Thoracic aorta (tissue), 2 donors: ENCODE results near the gene MEF2B. TPM values are rescaled to one million over a fixed set of nuclear protein-coding genes. Genes with fewer than 3 reads are reported as not detected.
"Not testable (repeated sequence)": the region's sequence is repeated elsewhere in the genome, so short reads cannot be mapped to it uniquely, and the experiment has no call there.

Experiments used
- ATAC-seq: fragments of 150-250 bp; one replicate; pipeline ENCODE4 v1.8.0; 2017; ENCODE audit warnings: low read depth; ENCODE audit not compliant: insufficient number of reproducible peaks, low FRiP score
- DNase-seq: peaks from one replicate; pipeline ENCODE4 v3.0.0-alpha.2; 2020; ENCODE audit warnings: low spot score
- H3K27ac ChIP-seq, 2 donors: fragments of 200-600 bp; sonication (generic); 1 replicate in 1 of 2; 2 replicates in 1 of 2; pipeline ENCODE4 v1.5.1; 2016; ENCODE audit warnings: mild to moderate bottlenecking in 2 of 2, moderate library complexity in 2 of 2
- H3K27me3 ChIP-seq: fragments of 200-600 bp; sonication (generic); replicated peaks from 2 replicates; pipeline ENCODE4 v1.6.0; 2016; ENCODE audit warnings: mild to moderate bottlenecking; ENCODE audit not compliant: insufficient read depth
- H3K36me3 ChIP-seq: fragments of 200-600 bp; sonication (generic); one replicate; pipeline ENCODE4 v1.5.1; 2016
- H3K4me1 ChIP-seq, 2 donors: fragments of 200-600 bp; sonication (generic); 1 replicate in 1 of 2; 2 replicates in 1 of 2; pipeline versions ENCODE4 v1.5.1 to v1.6.0; 2016; ENCODE audit warnings: low read depth in 2 of 2, mild to moderate bottlenecking in 1 of 2; ENCODE audit not compliant: control insufficient read depth in 1 of 2
- H3K4me3 ChIP-seq: fragments of 200-600 bp; sonication (generic); 2 replicates; pipeline ENCODE4 v1.5.1; 2016; ENCODE audit warnings: mild to moderate bottlenecking
- H3K9me3 ChIP-seq: fragments of 200-600 bp; sonication (generic); 2 replicates; pipeline ENCODE4 v1.5.1; 2016
- total RNA-seq, 2 donors: library from RNA; depleted of rRNA; stranded (reverse); fragments of >200 nt; gene quantifications; one replicate each; pipeline versions ENCODE4 v1.1.0 to v1.2.3, GENCODE V29; 2016
- TF ChIP-seq, protein P1 (sequence below): fragments of 200-600 bp; sonication (generic); IDR thresholded peaks from one replicate; pipeline ENCODE4 v1.5.1; 2019; ENCODE audit warnings: antibody characterized with exemption

MEF2B gene
- total RNA-seq, 2 donors from 2014 or later: 1.5 to 2.0 TPM

DNA sequence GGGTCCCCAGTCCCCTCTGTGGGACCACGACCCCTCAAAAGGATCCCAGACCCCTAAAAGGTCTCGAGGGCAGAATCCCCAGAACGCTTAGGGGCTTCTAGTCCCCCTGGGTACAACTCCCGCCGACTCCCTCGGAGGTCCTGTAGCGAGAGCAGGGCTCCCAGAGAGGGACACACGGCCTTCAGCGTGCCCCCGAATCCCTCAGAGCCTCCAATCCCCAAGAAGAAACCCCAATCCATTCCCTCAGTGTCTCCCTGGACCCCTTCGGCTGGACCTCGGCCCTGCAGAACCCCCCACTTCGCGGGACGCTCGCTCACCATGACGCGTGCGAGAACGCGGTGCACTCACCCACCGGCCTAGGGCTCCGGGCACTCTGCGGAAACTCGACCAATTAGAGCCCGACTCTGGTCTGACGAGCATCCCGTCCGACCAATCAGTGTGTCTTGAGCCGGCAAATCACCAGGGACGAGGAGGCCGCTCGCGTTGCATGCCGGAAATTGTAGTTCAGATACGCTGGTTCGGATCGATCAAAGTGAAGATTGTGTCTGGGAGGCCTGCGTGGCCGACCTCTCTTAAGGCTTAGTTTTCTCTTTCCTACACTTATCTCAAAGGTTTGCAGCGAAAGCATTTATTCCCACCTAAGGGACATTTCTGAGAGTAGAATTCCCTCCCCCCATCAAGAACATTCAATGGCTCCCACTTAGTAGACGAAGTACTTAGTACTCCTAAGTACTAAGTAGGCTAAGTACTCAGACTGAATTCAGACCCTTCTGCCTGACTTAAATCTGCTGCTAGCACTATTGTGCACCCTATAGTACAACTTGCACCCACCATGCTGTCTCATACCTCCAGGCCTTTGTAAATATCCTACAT is 31.7 kb downstream of the MEF2B start, which contains the start of gene TMEM161A:
Gene TMEM161A (minus strand): TSS at position 370 of the 873 bp plus-strand sequence. CDS start 50 bp downstream, at position 320.
- Histone ChIP-seq H3K4me3 (peak within 1 kb of the TSS; percentile 76), H3K4me1 (peaks cover 10% of the 10 kb centered on the region in 2 donors), H3K27me3 (no peaks in the 10 kb centered on the region), H3K36me3 (no peaks in the 10 kb centered on the region), H3K27ac (no peak within 1 kb of the TSS), H3K9me3 (no peaks in the 10 kb centered on the region)
- ATAC-seq (peak; percentile 99), DNase-seq (peak; percentile 89)
- TF ChIP-seq, protein P1, sequence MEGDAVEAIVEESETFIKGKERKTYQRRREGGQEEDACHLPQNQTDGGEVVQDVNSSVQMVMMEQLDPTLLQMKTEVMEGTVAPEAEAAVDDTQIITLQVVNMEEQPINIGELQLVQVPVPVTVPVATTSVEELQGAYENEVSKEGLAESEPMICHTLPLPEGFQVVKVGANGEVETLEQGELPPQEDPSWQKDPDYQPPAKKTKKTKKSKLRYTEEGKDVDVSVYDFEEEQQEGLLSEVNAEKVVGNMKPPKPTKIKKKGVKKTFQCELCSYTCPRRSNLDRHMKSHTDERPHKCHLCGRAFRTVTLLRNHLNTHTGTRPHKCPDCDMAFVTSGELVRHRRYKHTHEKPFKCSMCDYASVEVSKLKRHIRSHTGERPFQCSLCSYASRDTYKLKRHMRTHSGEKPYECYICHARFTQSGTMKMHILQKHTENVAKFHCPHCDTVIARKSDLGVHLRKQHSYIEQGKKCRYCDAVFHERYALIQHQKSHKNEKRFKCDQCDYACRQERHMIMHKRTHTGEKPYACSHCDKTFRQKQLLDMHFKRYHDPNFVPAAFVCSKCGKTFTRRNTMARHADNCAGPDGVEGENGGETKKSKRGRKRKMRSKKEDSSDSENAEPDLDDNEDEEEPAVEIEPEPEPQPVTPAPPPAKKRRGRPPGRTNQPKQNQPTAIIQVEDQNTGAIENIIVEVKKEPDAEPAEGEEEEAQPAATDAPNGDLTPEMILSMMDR: no peak

DNA sequence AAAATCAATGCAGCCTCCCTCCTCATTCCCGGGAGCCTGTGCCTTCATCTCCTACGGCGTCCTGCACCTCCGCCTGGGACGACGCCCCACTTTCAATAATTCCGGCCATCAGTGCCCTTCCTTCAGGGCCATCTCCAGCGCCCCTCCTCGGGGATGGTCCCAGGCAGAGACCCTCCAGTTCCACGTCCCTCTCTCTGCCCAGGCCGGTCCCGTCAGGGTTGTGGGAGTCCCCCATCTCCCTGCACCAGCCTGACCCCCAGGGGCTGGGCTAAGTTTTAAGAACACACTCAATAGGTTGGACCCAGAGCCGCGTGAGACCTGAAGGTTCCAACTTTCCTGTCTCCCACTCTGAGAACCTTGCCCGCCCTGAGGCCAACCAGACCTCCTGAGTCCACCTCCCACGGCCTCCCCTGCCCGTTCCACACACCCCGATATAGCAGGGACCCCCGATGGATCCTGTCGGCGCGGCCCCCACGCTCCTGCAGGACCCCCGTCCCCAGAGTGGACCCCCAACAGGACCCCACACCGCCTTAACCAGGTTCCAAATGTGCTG is 32.4 kb downstream of the MEF2B start:
- Histone ChIP-seq H3K36me3 (no peaks in the 10 kb centered on the region), H3K4me1 (peaks cover 10% of the 10 kb centered on the region in 2 donors), H3K4me3 (peak overlapping the region; percentile 76), H3K27ac (no peak overlapping the region), H3K9me3 (no peaks in the 10 kb centered on the region), H3K27me3 (no peaks in the 10 kb centered on the region)
- DNase-seq: no peak
- TF ChIP-seq, protein P1: no peak
- ATAC-seq: no peak

DNA sequence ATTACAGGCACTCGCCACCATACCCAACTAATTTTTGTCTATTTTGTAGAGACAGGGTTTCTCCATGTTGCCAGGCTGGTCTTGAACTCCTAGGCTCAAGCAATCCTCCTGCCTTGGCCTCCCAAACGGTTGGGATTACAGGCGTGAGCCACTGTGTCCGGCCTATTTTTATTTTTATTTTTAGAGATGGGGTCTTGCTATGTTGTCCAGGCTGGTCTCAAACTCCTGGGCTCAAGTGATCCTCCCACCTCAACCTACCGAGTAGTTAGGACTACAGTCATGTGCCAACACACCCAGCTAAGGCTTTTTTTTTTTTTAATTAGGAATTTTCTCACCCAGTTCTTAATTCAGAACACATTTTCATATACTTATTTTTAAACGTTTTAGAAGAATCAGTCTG is 34.4 kb downstream of the MEF2B start:
- not testable (repeated sequence) for H3K36me3 ChIP-seq, DNase-seq, H3K4me3 ChIP-seq, H3K27me3 ChIP-seq, ATAC-seq, H3K9me3 ChIP-seq, H3K27ac ChIP-seq
- peaks cover 10% of the 10 kb centered on the region in 2 donors for H3K4me1 ChIP-seq

DNA sequence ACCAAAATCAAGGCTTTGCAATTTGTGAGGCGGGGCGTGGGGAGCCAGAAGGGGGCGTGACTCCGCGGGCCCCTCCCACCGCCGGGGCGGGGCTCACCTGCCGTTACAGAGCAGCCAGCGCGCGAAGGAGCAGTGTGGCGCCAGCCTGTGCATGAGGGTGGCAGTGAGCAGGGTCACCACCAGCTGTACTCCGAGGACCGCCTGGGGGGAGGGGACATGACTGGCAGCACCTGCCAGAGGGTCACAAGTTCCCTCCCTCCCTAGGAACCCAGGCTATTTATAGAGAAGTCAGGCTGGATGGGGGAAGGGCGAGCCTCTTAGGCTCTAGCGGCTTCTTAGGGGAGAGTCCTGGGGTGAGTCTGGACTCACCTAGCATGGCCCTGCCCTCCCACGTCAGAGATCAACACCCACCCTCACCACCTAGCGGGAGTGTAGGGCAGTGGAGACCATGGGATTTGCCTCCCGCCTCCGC is 35.3 kb downstream of the MEF2B start:
- Histone ChIP-seq H3K4me3 (no peak overlapping the region), H3K4me1 (peaks cover 10% of the 10 kb centered on the region in 2 donors), H3K27me3 (no peaks in the 10 kb centered on the region), H3K27ac (no peak overlapping the region), H3K36me3 (no peaks in the 10 kb centered on the region), H3K9me3 (peaks cover 9% of the 10 kb centered on the region)
- TF ChIP-seq, protein P1: no peak
- DNase-seq: no peak
- ATAC-seq: no peak

DNA sequence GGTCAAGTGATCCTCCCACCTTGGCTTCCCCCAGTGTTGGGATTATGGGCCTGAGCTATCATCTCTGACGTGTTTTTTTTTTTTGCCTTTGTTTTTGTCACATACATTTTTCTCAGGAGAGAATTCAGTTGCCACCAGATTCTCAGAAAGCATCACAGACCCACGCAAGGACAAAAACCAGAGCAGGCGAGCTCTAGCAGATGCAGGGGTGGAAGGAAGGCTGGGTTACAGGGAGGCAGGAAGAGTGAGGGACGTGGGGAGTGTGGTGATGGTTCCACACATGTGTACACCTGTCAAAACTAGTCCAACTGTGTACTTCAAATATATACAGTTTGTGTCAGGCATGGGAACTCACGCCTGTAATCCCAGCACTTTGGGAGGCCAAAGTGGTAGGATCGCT is 36.1 kb downstream of the MEF2B start:
- H3K4me3 ChIP-seq: no peak overlapping the region
- H3K27me3 ChIP-seq: no peaks in the 10 kb centered on the region
- no peaks in the 10 kb centered on the region for H3K36me3 ChIP-seq
- ATAC-seq: no peak
- H3K27ac ChIP-seq: no peak overlapping the region
- H3K4me1 ChIP-seq: peaks cover 10% of the 10 kb centered on the region in 2 donors
- TF ChIP-seq, protein P1: no peak
- H3K9me3 ChIP-seq: peaks cover 9% of the 10 kb centered on the region
- DNase-seq: no peak
